Iris pigment epithelial cell (primary cell): ENCODE results near the gene MYO18B.
A peak's percentile ranks its signal among the peaks of the same experiment; 100 is the strongest.

Experiments used
- DNase-seq: peaks from one replicate; pipeline ENCODE4 v3.0.0-alpha.2; 2011; ENCODE audit warnings: low read depth

Gene MYO18B

DNA sequence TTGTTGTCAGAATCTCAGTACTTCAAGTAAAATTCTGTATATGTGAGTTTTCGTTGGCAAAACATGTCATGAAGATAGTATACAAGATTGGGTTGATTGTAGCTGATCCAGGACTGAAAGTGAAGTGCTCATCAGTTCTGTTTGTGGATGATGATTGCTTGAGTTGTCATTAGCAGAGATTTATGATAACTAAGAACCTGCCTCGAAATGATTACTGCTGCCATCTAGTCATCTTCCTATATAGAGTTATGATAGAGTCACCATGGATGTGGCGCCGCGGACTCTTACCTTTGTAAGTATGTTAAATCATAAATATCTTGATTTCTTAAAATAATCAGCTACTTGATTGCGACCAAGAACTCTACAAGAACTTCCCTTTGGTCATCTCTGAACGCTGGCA lies 27.9 kb upstream of the MYO18B start:
- no peak for DNase-seq

- DNase-seq, result no peak
These were observed 27.2 kb upstream of the MYO18B start for GRCh38 chr22:25714739-25715138.

GRCh38 chr22:25716637-25717036 lies 25.4 kb upstream of the MYO18B start:
- no peak for DNase-seq

- no peak for DNase-seq
These were observed 23.7 kb upstream of the MYO18B start for GRCh38 chr22:25718135-25718840.

GRCh38 chr22:25722223-25722622 lies 19.8 kb upstream of the MYO18B start:
- no peak for DNase-seq

- peak; percentile 47 for DNase-seq
These were observed 19.4 kb upstream of the MYO18B start for GRCh38 chr22:25722626-25723025.

GRCh38 chr22:25726241-25726640 lies 15.7 kb upstream of the MYO18B start:
- no peak for DNase-seq

- no peak for DNase-seq
These were observed 13.9 kb upstream of the MYO18B start for GRCh38 chr22:25728071-25728470.

- no peak for DNase-seq
These were observed 12.7 kb upstream of the MYO18B start for GRCh38 chr22:25729016-25729995.

DNA sequence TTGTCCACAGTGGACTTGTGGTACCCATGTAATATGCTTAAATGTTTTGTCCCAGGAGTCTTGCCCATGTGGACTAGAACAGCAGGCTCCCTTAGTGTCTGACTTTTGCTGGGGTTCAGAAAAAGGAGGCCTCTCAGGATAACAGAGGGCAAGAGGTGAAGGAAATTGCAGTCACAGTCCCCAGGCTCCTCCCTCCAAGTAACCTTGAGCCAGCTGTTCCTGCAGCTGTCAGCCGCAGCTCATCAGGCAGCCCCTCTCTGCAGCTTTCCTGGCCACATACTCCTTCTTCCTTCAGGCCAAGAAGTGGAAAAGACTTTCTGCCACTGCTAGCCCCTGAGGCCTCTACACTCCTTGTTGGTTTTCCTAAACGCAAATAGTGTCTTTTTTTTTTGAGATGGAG lies 6.3 kb upstream of the MYO18B start:
- DNase-seq, result no peak

- no peak for DNase-seq
These were observed 5.5 kb upstream of the MYO18B start for GRCh38 chr22:25736378-25737011.

DNA sequence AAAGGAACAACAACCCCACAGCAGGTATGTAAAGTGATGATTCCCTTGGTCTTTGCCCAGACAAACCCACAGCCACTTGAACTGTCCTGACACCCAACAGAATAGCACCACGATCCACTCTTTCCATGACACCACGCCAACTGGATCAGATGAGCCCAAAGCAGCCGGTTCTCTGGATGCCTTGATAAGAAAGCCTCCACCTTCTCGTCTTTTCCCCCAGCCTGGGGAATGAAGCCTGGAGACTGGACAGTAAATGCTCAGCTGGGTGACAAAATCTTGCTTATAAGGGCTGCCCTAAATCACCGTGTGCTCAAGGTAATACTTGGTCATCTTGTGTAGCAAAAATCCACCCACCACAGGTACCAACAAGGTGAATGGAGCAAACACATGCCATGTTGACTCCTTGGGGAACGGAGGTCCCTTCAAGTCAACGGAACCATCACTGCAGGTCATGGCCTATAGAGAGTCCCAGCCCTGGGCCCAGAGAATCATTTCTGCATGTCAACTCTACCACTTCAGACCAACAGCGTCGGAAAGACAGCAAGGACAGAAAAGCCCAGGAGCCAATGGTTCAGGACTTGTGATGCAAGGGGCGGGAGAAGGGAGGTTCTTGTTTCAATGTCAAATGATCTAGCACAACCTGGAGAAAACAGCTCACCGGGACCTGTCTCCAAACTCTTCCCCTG lies 2.2 kb upstream of the MYO18B start:
- no peak for DNase-seq

GRCh38 chr22:25742918-25743708 lies 1.1 kb downstream of the MYO18B start:
- no peak for DNase-seq

- DNase-seq, result no peak
These were observed 2.7 kb downstream of the MYO18B start for GRCh38 chr22:25744694-25745093.

DNA sequence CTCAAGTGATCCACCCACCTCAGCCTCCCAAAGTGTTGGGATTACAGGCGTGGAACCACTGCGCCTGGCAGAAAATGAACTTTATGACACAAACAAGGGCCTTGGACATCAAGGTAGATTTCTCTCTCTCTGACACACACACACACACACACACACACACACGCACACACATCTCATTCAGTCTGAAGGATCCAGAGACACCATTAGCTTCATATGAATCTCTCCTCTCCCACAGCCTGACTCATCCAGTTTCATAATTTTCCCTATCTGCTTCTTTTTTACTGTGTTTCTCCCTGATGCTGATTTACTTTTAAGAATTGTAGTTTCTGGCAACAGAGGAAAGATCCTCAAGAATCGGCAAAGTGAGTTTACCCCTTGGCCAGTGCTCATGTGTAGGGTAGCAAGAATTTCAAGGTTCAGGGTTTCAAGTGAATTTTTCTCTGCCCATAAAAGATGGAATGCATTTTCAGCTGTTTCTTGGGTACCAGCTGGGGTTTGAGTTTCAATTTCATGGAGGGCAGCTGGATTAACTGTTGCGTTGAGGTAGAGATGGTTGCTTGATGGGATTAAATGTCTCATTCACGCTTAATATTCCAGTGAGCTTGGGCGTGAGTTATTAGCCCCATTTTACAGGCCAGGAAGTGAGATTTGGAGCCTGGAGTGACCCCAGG lies 3.5 kb downstream of the MYO18B start:
- peak; percentile 78 for DNase-seq

DNA sequence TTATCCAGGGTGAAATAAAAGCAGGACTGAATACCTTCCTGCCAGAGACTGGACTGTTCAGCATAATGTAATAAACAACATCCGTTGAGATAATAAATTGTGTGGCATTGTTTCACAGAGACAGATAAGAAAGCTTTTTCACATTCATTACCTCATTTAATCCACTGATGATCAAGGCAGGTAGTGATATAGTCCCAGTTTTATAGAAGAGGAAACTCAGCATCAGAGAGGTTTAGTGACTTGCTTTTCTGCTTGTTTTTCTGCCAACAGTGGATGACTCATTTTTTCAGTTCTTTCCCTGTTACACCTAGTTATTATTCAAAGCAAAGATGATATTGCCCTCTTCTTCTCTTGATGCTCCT lies 4.0 kb downstream of the MYO18B start:
- peak; percentile 75 for DNase-seq

GRCh38 chr22:25747245-25747944 lies 5.4 kb downstream of the MYO18B start:
- peak; percentile 99 for DNase-seq

DNA sequence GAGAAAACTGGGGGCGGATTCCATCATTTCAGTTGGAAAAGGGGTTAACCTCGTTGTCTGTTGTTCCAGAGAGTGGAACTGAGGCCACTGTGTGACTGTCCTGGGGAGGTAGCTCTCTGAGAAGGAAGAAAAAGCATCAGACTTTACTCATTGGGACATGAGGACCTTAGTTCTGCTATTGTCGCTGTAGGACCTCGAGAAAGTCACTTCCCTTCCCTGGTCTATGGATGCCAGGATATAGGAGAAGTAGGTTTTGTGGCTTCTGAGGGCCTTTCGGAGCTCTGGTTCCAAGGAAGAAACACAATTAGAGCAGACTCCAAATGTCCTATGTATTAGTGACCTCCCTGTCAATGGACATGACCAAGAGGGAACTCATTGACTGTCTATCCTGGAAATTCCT lies 6.2 kb downstream of the MYO18B start:
- no peak for DNase-seq

DNA sequence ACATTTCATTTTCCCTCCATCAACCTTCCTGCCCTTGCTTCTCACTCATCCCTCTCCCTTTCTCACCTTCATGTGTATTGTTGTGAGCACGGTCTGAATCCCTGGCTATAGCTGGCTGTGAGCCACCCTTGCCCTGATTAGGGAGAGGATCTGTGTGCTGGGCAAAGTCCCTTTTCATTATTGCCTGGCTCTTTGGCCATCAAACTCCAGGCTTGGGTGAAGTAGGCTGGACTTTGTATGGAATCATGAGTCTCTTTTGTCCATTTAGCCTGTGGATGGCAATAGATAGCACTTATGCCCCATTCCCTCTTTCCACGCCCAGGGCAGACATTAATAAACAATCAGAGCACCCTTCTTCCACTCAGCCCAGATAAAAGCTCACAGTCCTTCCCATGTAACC lies 6.7 kb downstream of the MYO18B start:
- no peak for DNase-seq
